HG03159 (cell line): ENCODE results near the gene ACY1.

Experiments used
- ATAC-seq: cut with Tn5 transposase; IDR thresholded peaks from one replicate; pipeline ENCODE4 v1.9.1; 2021; ENCODE audit warnings: mild to moderate bottlenecking, moderate library complexity; ENCODE audit not compliant: unreplicated experiment

The ACY1 gene

DNA sequence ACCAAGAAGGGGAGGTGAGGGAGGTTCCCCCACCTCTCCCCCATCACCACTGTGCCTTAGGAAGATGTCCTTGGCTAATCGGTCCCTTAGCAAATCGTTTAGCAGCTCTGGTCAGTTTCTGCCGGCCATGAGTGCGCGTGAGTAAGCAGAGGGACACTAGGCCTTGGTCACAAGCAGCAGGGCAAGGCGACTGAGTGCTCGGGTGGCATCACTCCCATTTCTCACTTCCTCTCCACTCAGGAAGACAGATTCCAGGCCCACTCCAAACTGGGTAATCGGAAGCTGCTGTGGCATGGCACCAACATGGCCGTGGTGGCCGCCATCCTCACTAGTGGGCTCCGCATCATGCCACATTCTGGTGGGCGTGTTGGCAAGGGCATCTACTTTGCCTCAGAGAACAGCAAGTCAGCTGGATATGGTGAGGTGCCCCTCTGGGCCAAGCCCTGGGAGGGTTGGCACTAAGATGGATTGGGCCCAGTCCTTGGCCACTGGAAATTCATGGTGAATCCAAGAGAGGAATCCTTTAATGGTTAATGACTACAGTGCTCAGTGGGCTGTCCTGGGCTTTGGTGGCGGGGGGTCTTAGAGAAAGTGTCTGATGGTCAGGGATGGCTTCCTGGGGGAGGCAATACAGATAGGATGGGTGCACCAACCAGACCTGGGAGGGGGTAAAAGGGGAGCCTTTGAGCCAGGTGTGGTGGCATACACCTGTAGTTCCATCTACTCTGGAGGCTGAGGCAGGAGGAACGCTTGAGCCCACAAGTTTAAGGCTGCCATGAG, 37.2 kb upstream of the ACY1 start:
- no peak for ATAC-seq

DNA sequence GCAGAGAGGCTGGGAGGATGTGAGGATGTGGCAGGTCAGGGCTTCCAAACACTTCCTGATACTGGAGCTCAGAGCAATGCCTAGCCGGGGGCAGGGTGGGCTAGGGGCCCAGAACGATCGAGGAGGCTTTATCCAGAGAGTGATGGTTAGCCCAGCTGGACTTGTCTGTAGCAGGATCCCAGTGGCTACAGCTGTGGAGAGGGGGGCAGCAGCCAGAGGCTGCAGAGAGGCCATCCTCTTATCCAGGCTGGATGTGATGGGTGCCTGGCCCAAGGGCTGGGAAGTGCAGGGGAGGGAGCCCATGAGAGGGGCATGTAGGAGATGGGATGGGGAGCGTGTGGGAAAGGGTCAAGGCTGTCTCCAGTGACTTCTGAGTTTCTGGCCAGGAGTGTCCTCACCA, 36.5 kb upstream of the ACY1 start:
- ATAC-seq = no peak

DNA sequence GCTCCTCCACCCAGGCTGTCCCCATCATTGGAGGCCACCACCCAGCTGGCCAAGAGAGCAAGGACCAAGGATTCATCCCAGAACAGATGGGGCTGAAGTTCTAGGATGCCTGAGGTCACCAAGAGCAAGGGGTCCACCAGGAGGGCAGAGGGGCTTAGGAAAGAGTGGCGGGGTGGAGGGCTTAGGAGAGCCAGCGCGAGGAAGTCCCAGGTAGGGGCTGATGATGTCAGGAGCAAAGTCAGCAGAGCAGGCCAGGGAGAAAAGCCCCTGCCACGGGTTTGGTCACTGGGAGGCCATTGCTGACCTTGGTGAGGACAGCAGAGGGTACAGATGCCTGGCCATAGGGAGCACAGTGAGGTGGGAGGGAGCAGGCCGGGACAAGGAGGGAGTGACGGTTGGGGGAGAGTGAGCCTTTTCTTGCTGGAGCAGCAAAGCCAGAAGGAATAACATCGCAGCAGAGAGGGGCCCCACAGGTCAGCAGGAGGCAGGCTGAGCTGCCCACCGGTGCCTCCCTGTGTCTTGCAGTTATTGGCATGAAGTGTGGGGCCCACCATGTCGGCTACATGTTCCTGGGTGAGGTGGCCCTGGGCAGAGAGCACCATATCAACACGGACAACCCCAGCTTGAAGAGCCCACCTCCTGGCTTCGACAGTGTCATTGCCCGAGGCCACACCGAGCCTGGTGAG, 36.0 kb upstream of the ACY1 start:
- ATAC-seq = no peak

DNA sequence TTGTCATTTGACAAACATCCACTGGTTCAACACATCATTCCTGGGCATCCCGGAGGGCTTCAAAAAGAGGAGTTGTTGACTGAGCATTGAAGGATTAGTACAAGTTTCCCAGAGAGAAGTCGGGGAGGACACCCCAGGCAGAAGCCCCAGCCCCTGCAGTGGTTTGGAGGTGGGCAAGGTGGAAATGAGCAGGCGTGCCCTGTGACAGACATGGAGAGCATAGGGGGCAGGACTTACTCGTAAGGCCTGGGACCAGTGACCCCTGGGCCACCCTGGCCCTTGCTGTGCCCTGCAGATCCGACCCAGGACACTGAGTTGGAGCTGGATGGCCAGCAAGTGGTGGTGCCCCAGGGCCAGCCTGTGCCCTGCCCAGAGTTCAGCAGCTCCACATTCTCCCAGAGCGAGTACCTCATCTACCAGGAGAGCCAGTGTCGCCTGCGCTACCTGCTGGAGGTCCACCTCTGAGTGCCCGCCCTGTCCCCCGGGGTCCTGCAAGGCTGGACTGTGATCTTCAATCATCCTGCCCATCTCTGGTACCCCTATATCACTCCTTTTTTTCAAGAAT, 35.2 kb upstream of the ACY1 start:
- ATAC-seq = no peak

DNA sequence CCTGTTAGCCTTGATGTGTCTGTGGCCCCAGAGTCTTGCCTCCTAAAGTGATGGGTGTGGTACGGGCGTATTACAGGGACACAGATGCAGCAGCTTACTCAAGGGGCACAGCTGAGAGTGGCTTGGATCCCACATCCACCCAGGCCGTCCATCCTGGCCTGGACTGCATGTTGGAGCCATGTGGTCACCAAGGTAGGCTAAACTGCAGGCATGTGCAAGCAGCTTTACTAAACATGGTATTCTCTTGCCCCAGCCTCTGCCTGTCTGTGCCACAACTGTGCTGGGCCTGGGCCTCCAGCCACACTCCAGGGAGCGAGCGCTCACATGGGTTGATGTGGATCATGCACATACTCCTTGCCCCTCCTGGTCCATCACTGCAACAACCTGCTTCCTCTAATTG, 34.2 kb upstream of the ACY1 start:
- ATAC-seq = no peak

DNA sequence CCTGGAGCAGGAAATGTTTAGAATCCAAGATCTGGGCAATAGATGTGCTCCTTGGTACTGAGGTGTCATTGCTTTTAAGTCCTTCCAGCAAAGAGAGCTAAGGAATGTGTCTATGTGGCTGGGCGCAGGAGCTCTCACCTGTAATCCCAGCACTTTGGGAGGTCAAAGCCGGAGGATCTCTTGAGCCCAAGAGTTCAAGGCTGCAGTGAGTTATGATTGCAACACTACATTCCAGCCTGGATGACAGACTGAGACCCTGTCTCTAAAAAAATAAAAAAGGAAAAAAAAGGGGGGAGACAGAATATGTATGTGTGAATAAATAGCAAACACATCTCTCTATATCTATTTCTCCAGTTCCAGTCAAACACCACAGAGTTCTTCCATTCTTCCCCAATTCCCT, 32.4 kb upstream of the ACY1 start:
- ATAC-seq = no peak

DNA sequence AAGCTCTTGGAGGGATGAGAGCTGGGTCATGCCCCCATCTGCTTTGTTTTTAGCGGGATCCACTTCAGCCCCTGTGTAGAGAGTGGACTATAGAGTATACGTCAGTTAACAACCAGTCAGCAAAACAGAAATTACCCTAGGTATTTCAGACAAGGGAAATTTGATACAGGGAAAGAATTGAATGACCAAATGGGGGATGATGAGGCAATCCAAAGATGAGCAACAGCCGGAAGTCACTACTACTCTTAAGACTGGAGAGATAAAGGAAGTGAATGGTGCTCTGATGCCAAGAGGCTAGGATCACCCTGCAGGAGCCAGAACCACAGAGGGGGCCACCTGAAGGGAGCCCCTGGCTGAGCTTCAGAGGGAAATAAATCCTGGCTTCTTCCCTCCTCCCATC, 29.9 kb upstream of the ACY1 start:
- ATAC-seq = no peak

DNA sequence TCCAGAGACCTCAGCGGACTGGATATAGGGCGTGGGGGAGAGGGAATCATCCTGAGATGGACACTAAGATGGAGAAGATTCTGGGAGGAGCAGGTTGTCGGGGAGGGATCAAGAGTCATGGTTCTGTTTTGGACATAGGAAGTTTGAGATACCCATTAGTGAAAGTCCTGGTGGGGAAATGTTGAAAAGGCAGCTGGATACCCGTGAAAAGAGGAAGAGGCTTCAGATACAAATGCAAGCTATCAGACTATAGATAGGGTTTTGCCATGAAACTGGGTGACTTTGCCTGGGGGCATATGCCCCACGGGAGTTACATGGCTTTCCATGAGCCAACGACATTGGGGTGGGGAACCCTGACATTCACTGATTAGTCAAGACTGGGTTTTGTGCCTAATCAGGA, 29.2 kb upstream of the ACY1 start:
- ATAC-seq = no peak

DNA sequence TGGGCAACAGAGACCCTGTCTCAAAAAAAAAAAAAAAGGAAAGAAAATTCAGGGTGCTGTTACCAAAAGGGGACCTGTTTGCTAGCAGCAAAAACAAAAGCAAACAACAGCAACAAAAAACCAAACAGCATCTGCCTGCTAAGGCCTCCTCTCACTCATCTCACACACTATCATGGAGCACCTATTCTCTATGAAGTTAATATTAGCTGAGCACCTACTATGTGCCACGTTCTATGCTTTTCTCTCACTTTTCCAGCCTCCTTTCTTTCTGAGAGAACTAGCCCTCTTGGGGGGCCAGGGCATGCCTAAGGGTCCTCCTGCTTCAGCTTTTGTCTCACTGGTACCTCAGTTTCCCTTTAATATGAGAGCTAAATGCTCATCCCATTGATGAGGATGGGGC, 28.6 kb upstream of the ACY1 start:
- no peak for ATAC-seq

DNA sequence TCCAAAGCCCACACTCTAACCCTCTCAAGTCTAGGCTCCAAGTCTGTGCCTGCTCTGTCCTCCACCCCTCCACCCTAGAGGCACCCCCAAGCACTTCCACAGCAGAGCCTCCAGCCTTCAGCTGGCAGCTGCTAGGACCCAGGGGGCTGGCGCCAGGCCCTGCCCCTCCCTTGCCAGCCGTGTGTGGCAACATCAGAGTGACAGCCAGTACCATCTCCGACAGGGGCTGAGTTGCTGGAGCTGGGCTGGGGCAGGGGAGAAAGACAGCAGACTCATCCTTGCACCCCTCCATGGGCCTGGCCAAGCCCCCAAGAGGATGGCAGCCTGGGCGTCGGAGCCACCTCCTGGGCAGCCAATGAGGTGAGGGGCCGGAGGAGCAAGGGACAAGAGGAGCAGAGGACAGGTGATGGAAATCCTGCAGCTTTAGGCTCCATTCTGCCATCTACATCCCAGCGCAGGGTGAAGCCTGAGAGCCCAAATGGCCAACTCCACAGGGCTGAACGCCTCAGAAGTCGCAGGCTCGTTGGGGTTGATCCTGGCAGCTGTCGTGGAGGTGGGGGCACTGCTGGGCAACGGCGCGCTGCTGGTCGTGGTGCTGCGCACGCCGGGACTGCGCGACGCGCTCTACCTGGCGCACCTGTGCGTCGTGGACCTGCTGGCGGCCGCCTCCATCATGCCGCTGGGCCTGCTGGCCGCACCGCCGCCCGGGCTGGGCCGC, 28.0 kb upstream of the ACY1 start, which contains the start of gene GPR62:
GPR62 (plus strand) TSS at position 207 of the 718 bp plus-strand sequence; CDS start at position 479, 272 bp downstream.
- no peak for ATAC-seq

DNA sequence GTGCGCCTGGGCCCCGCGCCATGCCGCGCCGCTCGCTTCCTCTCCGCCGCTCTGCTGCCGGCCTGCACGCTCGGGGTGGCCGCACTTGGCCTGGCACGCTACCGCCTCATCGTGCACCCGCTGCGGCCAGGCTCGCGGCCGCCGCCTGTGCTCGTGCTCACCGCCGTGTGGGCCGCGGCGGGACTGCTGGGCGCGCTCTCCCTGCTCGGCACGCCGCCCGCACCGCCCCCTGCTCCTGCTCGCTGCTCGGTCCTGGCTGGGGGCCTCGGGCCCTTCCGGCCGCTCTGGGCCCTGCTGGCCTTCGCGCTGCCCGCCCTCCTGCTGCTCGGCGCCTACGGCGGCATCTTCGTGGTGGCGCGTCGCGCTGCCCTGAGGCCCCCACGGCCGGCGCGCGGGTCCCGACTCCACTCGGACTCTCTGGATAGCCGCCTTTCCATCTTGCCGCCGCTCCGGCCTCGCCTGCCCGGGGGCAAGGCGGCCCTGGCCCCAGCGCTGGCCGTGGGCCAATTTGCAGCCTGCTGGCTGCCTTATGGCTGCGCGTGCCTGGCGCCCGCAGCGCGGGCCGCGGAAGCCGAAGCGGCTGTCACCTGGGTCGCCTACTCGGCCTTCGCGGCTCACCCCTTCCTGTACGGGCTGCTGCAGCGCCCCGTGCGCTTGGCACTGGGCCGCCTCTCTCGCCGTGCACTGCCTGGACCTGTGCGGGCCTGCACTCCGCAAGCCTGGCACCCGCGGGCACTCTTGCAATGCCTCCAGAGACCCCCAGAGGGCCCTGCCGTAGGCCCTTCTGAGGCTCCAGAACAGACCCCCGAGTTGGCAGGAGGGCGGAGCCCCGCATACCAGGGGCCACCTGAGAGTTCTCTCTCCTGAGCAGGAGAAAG, 27.2 kb upstream of the ACY1 start:
- no peak for ATAC-seq

DNA sequence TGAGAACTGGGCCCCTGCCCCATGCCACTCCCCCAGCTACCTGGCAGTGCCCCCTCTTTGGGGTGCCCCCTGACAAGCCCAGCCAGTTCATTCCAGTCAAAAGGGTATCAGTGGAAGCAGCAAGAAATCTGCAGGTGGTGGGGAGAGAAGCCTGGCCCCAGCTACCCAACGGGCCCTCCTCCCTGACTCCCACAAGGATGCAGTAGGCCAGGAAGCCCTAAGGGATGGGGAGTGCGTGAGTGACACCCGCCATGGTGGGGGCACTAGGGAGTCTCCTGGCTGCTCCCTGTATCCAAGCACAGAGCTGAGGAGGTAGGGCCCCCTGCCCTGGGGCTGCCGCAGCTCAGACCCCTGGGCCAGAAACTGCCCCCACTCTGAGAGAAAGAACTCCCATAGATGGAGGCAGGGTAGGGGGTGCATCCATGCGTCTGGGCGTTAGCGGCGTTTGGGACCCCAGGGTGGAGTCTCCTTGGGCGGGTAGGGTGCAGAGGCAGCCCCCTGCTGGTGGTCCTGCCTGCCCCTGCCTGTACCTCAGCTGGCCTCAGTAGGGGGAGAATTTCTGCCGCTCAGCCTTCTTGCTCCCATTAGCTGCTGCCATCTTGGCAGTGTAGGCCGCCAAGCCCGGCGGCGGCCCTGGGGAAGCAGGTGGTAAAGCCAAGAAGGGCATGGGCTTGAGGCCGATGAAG, 25.7 kb upstream of the ACY1 start:
- no peak for ATAC-seq

DNA sequence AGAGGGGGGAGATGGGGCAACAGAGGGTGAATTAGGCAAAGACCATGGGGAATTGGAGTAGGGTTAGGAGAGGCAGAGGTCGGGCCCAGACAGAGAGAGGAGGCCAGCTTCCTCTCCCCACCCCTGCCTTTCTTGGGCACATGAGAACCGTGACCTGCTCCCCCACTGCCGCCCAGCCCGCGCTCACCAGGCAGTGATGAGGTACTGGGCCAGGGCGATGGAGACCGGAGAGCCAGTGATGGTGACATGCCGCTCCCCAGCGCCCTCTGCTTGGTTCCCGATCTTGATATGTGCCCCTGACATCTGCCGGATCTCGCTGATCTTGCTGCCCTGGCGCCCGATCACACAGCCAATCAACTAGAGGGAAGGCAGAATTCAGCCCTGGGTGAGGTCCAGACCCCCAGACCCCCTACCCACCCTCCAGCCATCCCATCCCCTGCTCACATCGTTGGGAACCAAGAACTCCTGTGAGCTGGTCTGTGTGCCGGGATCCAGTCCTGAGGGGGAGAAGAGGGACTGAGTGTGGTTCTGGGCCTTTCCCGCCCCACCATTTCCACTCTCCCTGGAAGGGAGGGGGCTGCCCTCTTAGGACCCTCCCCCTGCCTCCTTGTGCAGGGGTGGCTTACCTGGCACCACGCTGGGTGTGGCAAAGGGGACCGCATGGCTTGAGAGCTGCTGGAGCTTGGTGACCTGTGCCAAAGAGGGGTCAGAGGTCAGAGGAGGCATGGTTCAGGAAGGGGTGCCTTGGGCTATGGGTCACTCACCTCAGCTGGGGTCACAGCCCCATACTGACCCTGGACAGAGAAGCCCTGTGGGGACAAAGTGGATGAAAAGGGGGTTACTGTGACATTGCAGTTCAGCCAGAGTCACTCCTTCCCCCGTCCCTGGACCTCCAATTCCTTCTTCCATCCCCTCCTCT, 24.5 kb upstream of the ACY1 start:
- ATAC-seq = no peak

DNA sequence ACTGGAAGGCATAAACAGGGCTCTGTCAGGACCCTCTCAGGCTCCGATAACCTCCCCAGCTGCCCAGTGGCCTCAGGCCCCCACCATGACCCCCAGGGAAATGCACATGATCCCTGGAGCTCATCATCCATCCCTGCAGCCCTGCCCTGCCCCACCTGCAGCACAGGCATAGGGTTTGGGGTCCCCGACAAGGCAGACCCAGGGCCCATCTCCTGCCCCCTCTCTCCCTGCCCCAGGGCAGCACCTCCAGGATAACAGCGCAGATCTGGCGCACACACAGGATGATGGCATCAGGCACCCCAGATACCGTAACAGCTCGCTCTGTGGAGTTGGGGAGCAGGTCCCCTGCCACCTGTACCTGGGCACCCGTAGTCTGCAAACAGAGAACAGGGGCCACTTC, 23.7 kb upstream of the ACY1 start:
- no peak for ATAC-seq

DNA sequence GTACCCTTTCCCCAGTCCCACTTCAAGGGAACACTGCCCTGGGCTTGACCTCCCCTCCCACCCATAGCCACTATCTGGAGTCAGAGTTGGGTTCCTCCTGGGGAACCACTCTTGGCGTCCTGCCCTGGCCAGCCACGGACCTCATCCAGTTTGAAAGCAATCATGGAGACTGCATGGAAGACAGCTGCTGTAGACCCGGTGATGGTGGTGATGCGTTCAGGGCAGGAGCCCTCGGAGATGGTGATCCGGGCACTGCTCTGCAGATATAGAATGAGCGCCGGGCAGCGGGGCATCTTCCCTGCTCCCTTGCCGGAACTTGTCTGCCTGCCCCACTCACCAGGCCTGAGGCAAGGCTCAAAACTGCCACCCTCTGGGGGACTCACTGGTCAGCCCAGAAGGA, 22.9 kb upstream of the ACY1 start:
- ATAC-seq = no peak

DNA sequence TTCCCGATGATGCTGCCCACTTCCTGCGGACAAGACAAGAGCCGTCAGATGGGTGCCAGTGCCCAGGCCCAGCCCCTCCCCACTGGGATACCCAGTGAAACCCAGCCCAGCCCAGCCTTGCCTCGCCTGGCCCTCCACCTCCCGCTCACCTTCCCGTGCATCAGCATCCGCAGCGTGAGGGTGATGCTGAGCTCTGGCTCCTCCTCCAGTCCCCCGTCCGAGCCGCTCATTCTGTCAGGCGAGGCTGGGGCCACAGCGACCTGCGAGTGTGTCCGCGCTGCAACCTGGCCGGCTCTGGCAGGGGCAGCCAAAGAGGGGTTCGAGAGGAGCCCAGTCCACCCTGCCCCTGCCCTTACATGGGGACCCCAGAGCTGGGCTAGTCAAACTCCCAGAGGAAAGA, 22.3 kb upstream of the ACY1 start:
- no peak for ATAC-seq

DNA sequence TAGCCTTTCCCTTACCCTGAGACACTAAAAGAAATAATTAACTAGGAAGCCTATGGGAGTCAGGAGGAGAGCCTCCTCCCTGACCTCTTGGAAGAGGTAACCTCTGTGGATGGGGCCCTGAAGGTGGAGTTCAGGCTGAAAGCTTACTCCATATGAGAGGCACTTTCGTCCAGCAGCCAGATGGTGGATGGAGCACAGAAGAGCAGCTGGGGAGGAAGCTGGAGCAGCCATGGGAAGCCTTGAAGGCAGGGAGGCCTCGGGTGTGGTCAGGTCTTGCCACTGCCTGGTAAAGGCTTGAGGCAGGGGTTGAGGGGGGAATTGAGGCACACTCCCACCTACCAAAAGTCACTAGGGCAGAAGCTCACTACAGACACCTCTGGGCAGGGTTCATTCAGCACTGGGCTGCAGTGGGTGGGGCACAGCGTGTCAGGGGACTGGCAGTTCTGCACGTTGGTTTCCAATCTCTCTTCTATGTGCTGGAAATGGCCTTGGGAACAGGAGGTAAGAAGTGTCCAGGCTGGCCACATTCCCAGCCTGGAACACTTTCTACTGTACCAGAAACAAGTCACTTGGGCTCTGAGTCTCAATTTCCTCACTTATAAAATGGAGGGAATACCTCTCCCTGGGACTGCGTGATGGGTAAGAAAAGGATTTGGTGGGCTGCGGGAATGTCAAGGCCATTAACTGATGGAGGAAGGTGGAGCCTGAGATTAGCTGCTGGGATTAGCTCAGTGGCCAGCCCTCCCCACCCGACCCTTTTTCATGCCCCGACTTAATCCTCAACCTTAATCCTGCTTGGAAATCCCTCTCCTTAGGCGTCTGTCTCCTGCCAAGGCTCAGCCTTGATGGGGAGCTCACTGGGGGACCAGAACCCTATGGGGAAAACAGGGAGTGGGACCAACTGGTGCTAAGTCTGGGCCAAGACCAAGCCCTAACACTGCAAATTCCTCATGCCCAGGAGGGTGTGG, 21.4 kb upstream of the ACY1 start:
- ATAC-seq = no peak
